Bronchial epithelial cell (primary cell): Measurements from ENCODE around the gene PLA2G4E. TPM values are rescaled to one million over a fixed set of nuclear protein-coding genes. Genes with fewer than 3 reads are reported as not detected.

Experiments used
- DNase-seq: peaks from one replicate; pipeline ENCODE4 v3.0.0-alpha.2; 2010; ENCODE audit warnings: low read depth
- FAIRE-seq: peaks from 2 replicates; lab custom pipeline; 2011; peaks lifted over from hg19 to GRCh38; lab: Jason Lieb, UNC
- H3K27me3 ChIP-seq: 2 replicates; pipeline ENCODE4 v1.5.1; 2011; ENCODE audit warnings: low read length; ENCODE audit not compliant: control insufficient read depth, insufficient read depth
- H3K36me3 ChIP-seq: 2 replicates; pipeline ENCODE4 v1.5.1; 2011; ENCODE audit warnings: low read length; ENCODE audit not compliant: control insufficient read depth, insufficient read depth
- H3K4me3 ChIP-seq: 2 replicates; pipeline ENCODE4 v1.5.1; 2011; ENCODE audit warnings: mild to moderate bottlenecking, low read depth, low read length, control low read depth
- CTCF ChIP-seq: IDR thresholded peaks from 2 replicates; pipeline ENCODE4 v1.5.1; 2011; ENCODE audit warnings: mild to moderate bottlenecking, moderate library complexity, low read length, control low read depth, inconsistent platforms; ENCODE audit not compliant: insufficient read depth, severe bottlenecking
- total RNA-seq: library from RNA; depleted of rRNA; stranded (reverse); fragments of >200 nt; gene quantifications from 2 replicates; pipeline ENCODE4 v1.2.1, GENCODE V29; 2014

The PLA2G4E gene
- total RNA-seq, 1 donor from 2014 or later, result under 0.01 TPM

GRCh38 chr15:41932101-41932500 lies 88.7 kb downstream of the PLA2G4E start:
- DNase-seq (no peak), FAIRE-seq (no peak)
- TF ChIP-seq CTCF, result no peak
- H3K4me3 ChIP-seq, result no peak overlapping the region
- no peaks in the 10 kb centered on the region for H3K27me3 ChIP-seq
- H3K36me3 ChIP-seq, result peaks cover 1% of the 10 kb centered on the region

Other genes starting within 250 kb of the PLA2G4E start
- 12.9 and 17.9 TPM in 2 replicates for gene MAPKBP1, start 246.6 kb downstream of the PLA2G4E start, total RNA-seq
- 22.9 TPM in 2 replicates for gene JMJD7, start 192.9 kb downstream of the PLA2G4E start, total RNA-seq
- 8.2 and 42.6 TPM in 2 replicates for gene PLA2G4B, start 182.2 kb downstream of the PLA2G4E start, total RNA-seq
- gene SPTBN5, start 127.0 kb downstream of the PLA2G4E start, total RNA-seq, result 0.51 and 0.53 TPM in 2 replicates
- 21.1 and 28.3 TPM in 2 replicates for gene EHD4, start 48.5 kb downstream of the PLA2G4E start, total RNA-seq
- under 0.01 TPM in 2 replicates for gene PLA2G4D, start 73.5 kb upstream of the PLA2G4E start, total RNA-seq
- 1.6 and 10.2 TPM in 2 replicates for gene PLA2G4F, start 135.6 kb upstream of the PLA2G4E start, total RNA-seq
- 22.6 and 34.9 TPM in 2 replicates for gene VPS39, start 187.3 kb upstream of the PLA2G4E start, total RNA-seq